ENCODE measurements around the gene CDR2. TPM values are rescaled to one million over a fixed set of nuclear protein-coding genes. Genes with fewer than 3 reads are reported as not detected.

The CDR2 gene
- total and polyA plus RNA-seq, 9 of the 15 experiments (the other 6 are each of a cell fraction or from before 2014, with no cell fraction given) = 4.6 to 30.3 (median 19.9) TPM

- ATAC-seq (no peak), DNase-seq (ENCODE audit: extremely low read depth in 1 of 4, low spot score in 3 of 4) (no peak), FAIRE-seq (no peak)
- H4K20me1 ChIP-seq (replicated peaks; ENCODE audit: control insufficient read depth, insufficient read depth, low read length) = no peaks in the 10 kb centered on the region
- no peak overlapping the region for H3K4me3 ChIP-seq
- no peak overlapping the region for H2AFZ ChIP-seq (ENCODE audit: low read depth, low read length)
- intact Hi-C loops (cut with micrococcal nuclease) = no loop called here
- POLR2A ChIA-PET = interaction anchor here (1.3 kb wide), 1 partner anchor 9 kb away, joined by 3 read pairs; no protein-coding TSS in a partner anchor
- BruUV-seq (replicated peaks) = no TSS peak
- no peak overlapping the region for H3K27ac ChIP-seq (ENCODE audit: extremely low read depth, low read depth, low read length)
- peaks cover 51% of the 10 kb centered on the region; the same call in 2 of the 3 replicates for H3K36me3 ChIP-seq (ENCODE audit: control insufficient read depth, insufficient read depth, low read length)
- H3K9me3 ChIP-seq (replicated peaks; ENCODE audit: control insufficient read depth, insufficient read depth, low read depth, low read length) = no peaks in the 10 kb centered on the region
- no peak overlapping the region for H3K9ac ChIP-seq (ENCODE audit: insufficient read depth in 1 of 2, low read depth in 2 of 2, low read length in 2 of 2)
- H3K9me1 ChIP-seq (ENCODE audit: control insufficient read depth, insufficient read depth, low read length) = no peaks in the 10 kb centered on the region
- H3K4me1 ChIP-seq (replicated peaks in 1 of 2; ENCODE audit: control insufficient read depth in 2 of 2, insufficient read depth in 2 of 2, low read length in 2 of 2) = peaks cover 0 to 16% of the 10 kb centered on the region in 2 experiments; a peak in 3 of 5 replicates
- in situ Hi-C loops (cut with MboI) = no loop called here
- CTCF ChIA-PET (ENCODE audit: low intra/inter-chr PET ratio) = no interaction called here
- H3K27me3 ChIP-seq (ENCODE audit: control insufficient read depth in 2 of 2, insufficient read depth in 2 of 2, low read length in 2 of 2) = no peaks in the 10 kb centered on the region
- H3K4me2 ChIP-seq (ENCODE audit: insufficient read depth, low read length) = no peak overlapping the region
- H3K79me2 ChIP-seq (ENCODE audit: control insufficient read depth, insufficient read depth, low read length) = peaks cover 20% of the 10 kb centered on the region
- TF ChIP-seq MYBL2 (IDR thresholded peaks at IDR 0.05; ENCODE audit: low read depth) = no peak
- no peak for TF ChIP-seq MYBL2 (CRISPR knock-in tag; IDR thresholded peaks at IDR 0.05; ENCODE audit: borderline replicate concordance)
- no peak for TF ChIP-seq E2F5 (CRISPR knock-in tag; IDR thresholded peaks at IDR 0.05)
- TF ChIP-seq FOSL1 (tag; conservative IDR thresholded peaks at IDR 0.05) = no peak
- TF ChIP-seq BRF2 (IDR thresholded peaks at IDR 0.05; ENCODE audit: borderline replicate concordance, insufficient read depth, insufficient read length) = no peak
- TF ChIP-seq CBFA2T2 (conservative IDR thresholded peaks at IDR 0.05) = no peak
- TF ChIP-seq XRCC3 (IDR thresholded peaks at IDR 0.05) = no peak
- TF ChIP-seq CSDE1 (IDR thresholded peaks at IDR 0.05) = no peak
- no peak for TF ChIP-seq PRMT5 (CRISPR knock-in tag; IDR thresholded peaks at IDR 0.05)
- TF ChIP-seq SAFB2 (IDR thresholded peaks at IDR 0.05; ENCODE audit: borderline replicate concordance, low read depth, low read length, severe bottlenecking) = no peak
- TF ChIP-seq TBP (optimal IDR thresholded peaks at IDR 0.05; ENCODE audit: low read depth, low read length) = no peak
- peak; percentile 89 for TF ChIP-seq ZNF592 (IDR thresholded peaks at IDR 0.05)
- TF ChIP-seq CBFB (CRISPR knock-in tag; IDR thresholded peaks at IDR 0.05) = no peak
- no peak for TF ChIP-seq ZBTB17 (CRISPR knock-in tag; IDR thresholded peaks at IDR 0.05)
- no peak for TF ChIP-seq CC2D1A (IDR thresholded peaks at IDR 0.05)
- no peak for TF ChIP-seq GATA2 (CRISPR knock-in tag; IDR thresholded peaks at IDR 0.05)
- no peak for TF ChIP-seq TCF3 (CRISPR knock-in tag; IDR thresholded peaks at IDR 0.05)
- TF ChIP-seq ASH1L (IDR thresholded peaks at IDR 0.05; ENCODE audit: borderline replicate concordance, low read depth, partially characterized antibody) = no peak
- no peak for TF ChIP-seq CCAR2 (IDR thresholded peaks at IDR 0.05; ENCODE audit: low read depth, low read length)
- no peak for TF ChIP-seq TAF1 (IDR thresholded peaks at IDR 0.05; ENCODE audit: control insufficient read depth, extremely low read depth, insufficient read depth, low read length, severe bottlenecking)
Observed at GRCh38 chr16:22355487-22355908, 18.9 kb downstream of the CDR2 start.
